DMS53 treated with DMSO at 0.1 percent for 48 hours (cell line): ENCODE data around the gene LRFN2.

Experiments used
- DNase-seq: peaks from one replicate; lab custom pipeline; 2025; ENCODE audit not compliant: unreplicated experiment; lab: John Stamatoyannopoulos, UW

The LRFN2 gene

DNA sequence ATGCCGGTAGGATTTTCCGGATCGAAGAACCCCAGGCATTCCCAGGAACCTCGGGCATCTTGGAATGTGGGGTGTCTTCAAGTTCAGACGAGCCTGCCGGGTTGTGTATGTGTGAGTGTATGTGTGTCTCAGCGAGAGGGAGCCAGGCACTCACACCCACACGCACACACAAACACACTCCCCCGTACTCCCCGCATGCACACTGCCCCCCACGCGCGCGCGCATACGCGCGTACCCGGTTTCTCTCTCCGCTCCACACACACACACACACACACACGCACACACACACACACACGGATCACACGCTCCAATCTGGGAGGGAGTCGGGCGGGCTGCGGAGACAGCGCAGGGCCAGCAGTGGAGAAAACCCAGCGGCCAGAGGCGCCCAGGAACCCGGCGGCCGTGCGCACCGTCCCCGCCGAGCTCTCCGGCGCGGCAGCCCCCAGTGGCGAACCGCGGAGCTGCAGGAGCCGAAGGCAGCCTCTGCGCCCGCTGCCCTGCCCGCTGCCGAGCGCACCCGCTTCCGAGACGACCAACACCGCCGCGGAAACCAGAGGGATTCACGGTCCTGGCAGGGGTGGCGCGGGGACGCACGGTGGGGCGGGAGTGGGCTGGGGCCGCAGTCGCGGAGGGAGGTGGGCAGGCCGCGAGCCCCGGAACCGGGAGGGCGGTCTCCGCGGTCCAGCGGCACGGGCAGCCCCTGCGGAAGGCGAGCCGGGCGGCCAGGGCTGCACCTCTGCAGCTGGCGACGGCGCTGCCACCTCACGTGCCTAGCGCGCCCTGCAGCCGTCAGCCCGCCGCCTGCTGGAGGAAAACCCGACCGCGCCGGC, at the start of gene LRFN2:
Gene LRFN2, minus strand, starts transcription at position 125 of the 830 bp plus-strand sequence.
- peak; percentile 69 for DNase-seq

DNA sequence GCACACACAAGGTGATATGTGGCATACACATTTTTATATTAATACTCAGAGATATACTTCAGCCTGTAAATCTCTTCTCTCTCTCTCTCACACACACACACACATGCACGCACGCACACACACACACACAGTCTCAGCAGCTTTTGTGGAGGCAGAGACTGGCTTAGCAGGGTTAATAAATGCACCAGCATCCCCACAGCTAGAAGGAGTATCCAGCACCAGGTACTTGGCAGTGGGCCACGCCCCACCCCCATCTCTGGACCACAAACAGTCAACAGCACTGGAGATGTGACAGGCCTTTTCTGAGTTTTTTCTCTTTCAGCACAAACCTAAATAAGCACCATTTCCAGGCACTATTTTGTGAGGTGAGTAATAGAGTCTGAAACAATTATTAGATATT, 47.3 kb upstream of the LRFN2 start:
- peak; percentile 33 for DNase-seq

DNA sequence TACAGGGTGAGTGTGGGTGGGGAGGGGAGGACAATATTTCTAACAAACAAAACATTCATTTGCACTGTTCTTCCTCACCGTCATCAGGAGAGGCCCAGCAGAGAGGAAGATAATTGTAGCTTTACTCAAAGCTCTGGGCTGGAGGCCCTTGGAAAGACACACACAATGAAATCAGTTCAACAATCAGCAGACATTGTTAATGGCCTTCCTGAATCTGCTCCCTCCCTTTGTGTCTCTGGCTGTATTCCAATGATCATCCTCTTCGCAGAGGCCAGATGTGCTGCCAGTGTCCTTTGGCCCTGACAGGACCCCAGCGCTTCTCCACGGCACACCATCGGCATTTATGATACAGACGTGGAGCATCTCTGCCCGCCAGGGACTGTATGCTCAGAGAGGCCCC, 44.6 kb upstream of the LRFN2 start:
- no peak for DNase-seq

DNA sequence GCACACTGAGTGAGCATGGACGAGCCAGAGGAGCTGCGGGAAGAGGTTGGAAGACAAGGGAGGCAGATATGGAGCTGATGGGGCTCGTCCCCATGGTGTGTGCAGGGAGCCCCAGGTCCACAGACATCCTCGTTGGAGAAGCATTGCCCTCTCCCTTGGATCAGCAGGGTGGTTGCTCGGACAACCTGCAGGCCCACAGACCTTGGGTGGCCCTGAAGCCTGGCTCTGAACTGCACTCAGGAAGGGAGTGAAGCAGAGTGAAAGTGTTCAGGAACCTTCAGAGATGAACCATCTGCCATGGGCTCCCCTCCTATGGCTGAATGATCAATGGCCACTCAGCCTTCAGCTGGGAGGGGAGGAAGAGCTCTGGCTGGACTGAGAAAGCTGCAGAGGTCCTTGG, 43.3 kb upstream of the LRFN2 start:
- no peak for DNase-seq

DNA sequence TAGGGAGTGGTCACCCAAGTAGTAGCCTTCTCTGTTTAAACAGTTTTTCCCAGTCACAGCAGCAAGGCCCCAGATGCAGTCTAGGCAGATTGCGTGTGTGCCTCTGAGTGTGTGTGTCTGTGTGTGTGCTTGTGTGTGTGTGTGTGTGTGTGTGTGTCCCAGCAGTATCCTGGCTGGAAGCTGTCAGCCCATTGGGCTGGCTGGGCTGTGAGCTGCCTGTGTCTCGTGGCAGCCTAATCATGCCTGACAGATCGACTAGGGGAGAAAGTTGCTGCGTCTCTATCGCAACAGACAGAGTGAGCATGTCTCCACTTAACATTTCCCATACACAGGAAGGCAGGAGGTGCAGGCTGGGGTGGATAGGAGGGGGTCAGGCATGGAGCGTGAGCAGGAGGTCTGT, 42.9 kb upstream of the LRFN2 start:
- no peak for DNase-seq

DNA sequence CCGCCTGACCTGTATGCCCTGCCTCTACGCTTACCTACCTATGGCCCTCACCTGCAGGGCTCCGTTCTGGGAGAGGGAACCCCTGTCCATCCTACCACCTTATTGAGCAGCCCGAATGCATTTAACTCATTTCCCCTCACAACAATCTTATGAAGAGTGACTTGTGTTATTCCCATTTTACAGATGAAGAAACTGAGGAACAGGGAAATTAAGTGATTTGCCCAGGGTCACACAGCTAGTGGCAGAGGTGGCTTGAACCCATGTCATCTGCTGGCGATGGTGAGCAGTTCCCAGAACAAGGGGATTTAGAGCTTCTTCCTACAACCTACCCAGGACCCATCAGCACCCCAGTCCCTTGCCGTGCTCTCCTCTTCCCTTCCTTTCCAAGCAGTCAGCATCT, 42.3 kb upstream of the LRFN2 start:
- no peak for DNase-seq

DNA sequence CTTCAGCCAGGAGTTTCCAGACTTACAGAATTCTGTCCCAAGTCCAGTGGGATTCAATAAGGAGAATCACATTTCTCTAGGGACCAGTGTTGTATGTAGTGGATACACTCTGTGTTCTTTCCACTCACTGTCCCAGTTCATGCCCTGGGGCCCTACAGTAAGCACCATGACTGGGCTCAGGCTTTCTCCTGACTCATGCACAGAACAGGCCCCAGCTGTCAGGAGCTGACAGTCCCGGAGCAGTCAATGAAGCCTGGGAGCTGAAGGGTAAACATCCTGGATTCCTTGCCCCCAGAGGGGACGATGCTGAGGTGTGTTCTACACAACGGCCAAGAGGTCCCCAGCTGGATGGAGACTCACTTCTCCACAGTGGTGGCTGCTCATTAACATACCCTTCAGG, 40.2 kb upstream of the LRFN2 start:
- no peak for DNase-seq

DNA sequence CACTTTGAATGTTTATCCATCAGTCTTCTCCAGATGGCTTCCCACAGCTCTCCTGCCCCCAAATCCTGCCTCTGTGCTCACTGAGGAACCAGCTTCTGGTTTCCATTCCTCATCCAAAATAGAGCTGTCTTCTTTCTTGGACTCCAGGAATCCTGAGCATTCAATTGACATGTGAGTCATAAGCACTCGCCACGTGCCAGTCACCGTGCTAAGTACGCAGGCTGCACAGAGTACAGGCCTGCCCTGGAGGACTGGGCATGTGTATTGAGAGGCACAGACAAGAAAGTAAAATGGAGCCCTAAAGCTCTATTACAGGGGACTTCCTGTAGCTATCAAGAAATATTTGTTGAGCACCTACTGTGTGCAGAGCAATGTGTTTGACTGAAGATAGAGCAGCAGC, 39.7 kb upstream of the LRFN2 start:
- no peak for DNase-seq

DNA sequence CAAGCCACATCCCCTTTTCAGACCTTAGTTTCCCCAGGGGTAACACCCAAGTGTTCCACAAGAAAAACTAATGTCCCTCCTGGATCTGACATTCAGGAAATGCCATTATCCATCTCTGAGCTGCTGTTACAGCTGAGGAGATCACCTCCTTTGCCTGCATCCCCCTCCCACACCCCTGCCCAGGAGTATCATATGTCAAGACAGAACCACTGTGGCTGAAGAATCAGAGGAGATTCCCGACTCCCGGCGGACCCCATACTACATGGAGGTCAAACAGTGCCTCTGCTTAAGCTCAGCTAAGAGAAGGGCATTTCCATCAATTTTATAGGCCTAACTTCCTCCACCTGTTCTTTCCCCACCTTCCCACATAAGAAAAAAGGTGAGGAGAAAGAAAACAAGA, 36.8 kb upstream of the LRFN2 start:
- no peak for DNase-seq

DNA sequence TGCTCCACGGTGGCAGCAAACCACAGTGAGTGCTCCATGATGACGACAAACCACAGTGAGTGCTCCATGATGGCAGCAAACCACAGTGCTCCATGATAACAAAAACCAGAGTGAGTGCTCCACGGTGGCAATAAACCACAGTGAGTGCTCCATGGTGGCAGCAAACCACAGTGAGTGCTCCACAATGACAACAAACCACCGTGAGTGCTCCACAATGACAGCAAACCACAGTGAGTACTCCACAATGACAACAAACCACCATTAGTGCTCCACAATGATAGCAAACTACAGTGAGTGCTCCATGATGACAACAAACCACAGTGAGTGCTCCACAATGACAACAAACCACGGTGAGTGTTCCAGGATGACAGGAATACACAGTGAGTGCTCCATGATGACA, 36.0 kb upstream of the LRFN2 start:
- DNase-seq = no peak

DNA sequence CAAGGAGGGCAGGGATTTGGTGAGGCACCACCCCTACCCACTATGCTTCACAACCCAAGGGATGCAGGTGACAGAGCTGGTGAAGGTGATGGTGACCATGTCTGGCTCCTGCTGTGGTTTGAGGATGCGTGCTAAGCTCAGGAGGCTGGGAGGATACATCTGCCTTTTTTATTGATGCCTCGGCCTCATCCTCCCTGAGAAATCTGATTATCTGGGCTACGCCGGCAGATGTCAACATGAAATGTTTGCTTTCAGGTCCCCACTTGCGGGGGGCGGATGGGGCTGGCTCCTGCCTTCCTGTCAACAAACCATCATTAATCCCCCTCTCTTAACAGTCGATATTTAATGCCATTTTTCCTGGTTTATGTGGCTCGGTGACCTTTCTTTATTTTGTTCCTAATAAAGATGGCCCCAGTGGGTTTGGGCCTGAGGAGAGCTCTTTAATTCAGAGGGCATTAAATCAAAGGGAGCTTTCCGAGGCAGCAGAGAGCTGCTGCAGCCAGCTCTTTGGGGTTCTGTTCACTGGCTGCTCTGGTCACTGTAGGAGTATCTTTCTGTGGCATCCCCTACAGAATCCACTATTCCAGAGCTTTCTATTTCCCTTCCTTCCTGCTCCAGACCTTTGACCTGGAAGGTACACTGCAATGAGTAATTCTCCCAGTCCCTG, 33.5 kb upstream of the LRFN2 start:
- no peak for DNase-seq

DNA sequence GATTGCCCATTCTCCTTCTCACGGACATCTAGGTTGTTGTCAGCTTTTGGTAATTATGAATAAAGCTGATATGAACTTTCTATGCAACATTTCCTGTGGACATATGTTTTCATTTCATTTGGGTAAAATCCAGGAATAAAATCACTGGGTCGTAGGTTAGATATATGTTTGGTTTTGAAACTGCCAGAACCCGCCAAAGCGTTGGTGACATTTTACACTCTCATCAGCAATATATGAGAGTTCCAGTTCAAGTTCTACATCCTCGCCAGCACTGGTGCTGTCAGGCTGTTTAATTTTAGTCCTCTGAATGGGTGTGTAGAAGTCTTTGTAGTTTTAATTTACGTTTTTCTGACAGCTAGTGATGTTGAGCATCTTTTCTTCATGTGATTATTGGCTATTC, 27.5 kb upstream of the LRFN2 start:
- DNase-seq = no peak

DNA sequence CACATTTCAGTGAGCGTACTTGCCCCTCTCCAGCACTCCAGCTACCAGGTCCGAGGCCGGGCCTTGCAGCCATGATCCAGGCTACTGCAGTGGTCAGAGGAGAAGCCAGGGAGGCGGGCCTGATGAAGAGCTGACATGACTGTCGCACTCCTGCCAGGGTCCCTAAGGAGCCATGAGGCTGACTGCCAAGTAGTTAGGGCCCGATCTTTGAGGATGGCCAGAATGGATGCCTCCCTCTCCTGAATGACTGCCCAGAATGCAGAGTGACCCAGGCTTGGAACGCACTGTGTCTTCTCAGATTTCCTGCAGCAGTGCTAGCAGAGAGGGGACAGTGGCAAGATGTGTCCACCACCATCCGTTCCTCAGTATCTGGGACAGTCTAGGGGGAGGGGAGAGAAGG, 24.7 kb upstream of the LRFN2 start:
- DNase-seq = no peak

DNA sequence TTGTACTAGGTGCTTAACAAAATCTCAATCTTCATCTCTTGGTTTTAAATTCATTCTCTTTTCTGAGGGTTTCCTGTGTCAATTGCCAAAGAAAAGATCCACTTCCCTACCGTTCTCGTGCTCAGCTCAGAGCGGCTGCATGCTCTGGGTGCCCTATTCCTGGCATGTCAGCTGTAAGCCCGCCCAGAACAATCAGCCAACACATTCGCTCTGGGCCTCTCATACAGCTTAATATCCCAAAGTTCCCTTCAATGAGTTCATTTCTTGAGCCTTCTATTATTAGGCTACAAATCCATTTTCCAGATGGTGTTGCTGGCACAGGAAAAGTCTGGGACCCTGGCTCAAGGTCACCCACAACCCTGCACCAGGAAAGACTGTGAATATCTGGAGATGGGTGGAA, 24.3 kb upstream of the LRFN2 start:
- DNase-seq = no peak

DNA sequence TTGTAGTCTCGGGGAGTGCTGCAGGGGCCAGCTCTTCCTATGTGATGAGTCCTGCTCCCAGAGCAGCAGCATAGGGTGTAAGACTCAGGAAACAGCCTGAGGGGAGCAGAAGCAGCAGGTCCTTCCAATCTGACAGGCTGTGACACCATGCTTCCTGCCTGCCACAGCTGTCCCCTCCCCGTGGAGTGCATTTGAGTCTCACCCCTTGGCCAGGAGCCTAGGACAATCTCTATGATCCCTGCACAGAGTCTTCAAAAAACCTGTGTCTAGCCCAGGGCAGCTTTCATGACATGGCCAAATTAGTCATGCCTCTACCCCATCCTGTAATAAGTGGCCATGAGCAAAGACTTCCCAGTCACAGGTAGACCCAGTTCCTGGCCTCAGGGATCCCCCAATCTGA, 23.1 kb upstream of the LRFN2 start:
- no peak for DNase-seq

DNA sequence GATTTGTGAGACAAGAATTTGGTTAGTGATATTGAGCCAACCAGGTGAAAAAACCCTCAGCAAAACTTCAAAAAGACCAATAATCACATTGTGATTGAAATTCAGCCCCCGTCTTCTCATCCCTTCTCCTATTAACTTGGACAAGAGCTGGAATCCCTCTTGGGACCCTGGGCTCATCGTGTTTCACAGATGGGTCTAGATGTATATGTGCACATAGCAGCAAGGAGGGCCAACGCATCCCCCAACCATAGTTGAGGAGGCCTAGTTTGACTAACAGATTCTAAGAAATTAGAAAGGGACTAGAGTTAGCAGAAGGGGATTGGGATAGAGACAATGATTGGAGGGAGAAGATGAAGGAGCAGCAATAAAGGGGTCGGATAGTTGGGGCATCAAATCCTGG, 19.8 kb upstream of the LRFN2 start:
- DNase-seq = no peak

DNA sequence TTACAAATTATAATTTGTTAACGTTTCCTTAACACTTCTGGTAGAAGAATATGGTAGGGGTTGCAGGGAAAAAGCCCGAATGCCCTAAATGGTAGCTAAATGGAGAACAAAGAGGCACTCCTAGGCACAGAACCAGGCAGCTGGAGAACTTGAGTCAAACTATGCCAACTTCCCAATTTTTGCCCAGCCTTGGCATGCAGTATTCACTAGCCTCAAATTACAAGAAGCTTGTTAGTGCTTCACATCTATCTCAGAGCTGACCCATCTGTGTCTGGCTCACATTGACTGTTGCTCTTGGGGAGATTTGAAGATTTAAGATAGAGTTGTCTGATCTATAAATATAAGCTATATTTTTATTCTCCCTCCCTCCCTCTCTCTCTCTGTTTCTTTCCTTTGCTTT, 19.4 kb upstream of the LRFN2 start:
- no peak for DNase-seq

DNA sequence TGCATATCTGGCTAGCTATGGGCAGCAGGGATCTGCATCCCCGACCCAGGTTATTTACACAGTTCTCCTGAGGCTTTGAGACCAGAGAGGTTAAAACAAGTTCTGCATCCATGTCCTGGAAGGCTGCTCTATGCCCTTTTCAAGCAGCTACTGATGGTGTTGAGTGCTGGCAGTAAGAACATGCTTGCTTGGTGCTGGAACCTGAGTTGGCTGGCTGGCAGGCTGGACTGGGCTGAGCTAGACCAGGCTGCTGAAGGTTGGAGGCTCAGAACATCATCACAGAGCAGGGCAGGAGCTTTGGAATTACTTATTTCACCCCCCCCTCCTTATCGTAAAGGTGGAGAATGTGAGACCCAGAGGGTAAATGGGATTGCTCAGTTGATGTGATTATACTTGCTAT, 16.9 kb upstream of the LRFN2 start:
- DNase-seq = no peak

DNA sequence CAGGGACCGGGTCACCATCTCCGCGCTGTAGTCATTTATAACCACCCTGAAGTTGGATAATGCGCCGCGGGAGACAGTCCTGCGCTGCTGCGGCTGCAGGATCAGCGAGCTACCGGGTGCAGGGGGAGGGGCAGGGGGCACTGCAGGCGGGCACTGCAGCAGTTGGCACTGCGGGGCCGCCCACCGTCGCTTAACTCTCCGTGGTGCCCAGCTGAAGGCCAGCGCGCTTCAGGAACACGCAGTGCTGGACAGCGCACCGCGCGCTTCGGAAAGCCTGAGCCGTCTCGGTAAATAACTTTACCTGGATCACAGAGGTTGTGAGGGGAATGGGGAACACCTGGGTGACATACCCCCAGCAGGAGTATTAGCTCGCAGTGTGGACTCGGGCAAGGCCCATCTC, 12.4 kb upstream of the LRFN2 start:
- no peak for DNase-seq

DNA sequence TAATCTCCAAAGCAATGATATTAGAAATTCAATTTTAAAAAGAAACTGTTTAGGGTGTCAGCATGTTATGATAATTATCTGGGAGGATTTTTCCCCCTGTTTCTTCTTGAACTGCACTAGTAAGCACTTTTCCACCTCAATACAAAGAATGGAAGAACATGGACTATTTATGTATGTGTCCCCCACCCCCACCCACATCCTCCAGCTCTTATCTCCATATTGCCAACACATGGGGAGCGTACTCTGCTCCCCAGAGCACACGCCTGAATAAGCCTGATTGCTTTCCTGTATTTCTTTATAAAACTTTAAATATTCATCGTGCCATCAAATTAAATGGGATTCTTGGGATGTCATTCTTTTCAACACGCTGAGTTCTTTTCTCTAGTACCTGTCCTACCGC, 11.4 kb upstream of the LRFN2 start:
- no peak for DNase-seq

DNA sequence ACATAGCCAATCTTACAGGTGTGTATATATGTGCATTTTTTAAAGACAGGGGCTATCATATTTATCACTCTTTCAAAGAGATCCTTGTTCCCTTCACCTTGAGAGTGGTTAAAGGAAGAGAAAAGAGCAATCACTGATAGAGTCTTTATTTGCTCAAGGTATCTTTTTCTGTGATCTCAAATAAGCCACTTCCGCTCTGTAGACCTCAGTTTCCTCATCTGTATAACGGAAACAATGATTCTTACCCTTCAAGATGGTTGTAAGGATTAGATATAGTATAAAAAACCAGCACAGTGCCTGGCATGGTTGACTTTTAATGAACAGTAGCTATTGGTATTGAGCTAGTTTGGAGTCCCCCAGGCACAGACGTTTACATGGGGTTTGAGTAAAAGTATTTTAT, 10.1 kb upstream of the LRFN2 start:
- DNase-seq = no peak

DNA sequence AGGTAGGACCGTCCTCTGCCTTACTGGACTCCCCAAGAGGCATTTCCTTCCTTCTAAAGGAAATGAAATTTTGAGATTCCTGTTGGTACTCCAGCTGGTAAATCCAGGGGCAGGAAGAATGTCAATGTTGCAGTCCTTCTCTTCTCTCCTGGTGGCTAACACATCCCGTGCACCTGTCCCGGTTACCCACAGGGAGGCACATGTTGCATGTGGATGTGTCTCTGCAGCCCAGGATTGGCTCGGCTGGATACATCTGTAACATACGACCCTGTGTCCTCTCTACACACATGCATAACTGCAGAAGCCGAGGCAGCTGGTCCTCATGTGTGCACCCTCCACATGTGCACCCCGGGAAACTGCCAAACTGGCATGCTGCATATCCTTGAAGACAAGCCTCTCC, 1.3 kb upstream of the LRFN2 start:
- peak; percentile 7 for DNase-seq

DNA sequence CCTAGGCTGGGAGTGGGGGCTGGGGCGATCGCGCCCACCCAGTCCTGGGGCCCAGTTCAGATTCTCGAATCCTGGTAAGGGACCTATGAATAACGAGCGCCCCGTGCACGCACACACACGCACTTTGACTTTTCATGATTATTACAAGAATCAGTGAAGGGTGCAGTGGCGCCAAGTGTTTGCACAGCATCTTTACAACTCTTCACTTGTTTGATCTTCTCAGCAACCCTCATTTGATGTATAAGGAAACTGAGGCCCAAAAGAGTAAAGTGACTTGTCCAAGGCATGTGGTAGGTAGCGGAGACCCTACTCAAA, 863 bp upstream of the LRFN2 start:
- no peak for DNase-seq
